SK-N-SH (cell line): Measurements from ENCODE around the gene FCHO1.

ENCODE experiments used
- EP300 ChIP-seq, 2 experiments: IDR thresholded peaks; 2 replicates each; pipeline versions ENCODE4 v1.4.0 to v1.6.1; 2012; ENCODE audit warnings: borderline replicate concordance in 1 of 2, low read depth in 1 of 2, low read length in 1 of 2
- EZH2phosphoT487 ChIP-seq: fragments of 200-600 bp; sonication (generic); IDR thresholded peaks from 2 replicates; pipeline ENCODE4 v1.6.1; 2017; ENCODE audit warnings: low read depth, mixed run types, mild to moderate bottlenecking, antibody characterized with exemption, moderate library complexity, borderline replicate concordance
- FOSL2 ChIP-seq: IDR thresholded peaks from 2 replicates; pipeline ENCODE4 v1.4.0; 2012; ENCODE audit warnings: low read depth, mild to moderate bottlenecking, moderate library complexity, borderline replicate concordance
- GATA2 ChIP-seq: sonication (generic); formaldehyde crosslinking; IDR thresholded peaks from 2 replicates; pipeline ENCODE4 v1.5.0; 2020; ENCODE audit warnings: mild to moderate bottlenecking, missing genetic modification reagents
- JUND ChIP-seq: IDR thresholded peaks from 2 replicates; pipeline ENCODE4 v1.4.0; 2012
- POLR2AphosphoS5 ChIP-seq: IDR thresholded peaks from 2 replicates; pipeline ENCODE4 v1.6.1; 2012; ENCODE audit warnings: low read depth, low read length
- RAD21 ChIP-seq: IDR thresholded peaks from 2 replicates; pipeline ENCODE4 v1.6.1; 2012; ENCODE audit warnings: mild to moderate bottlenecking, low read length
- RCOR1 ChIP-seq: fragments of 150-350 bp; IDR thresholded peaks from 2 replicates; pipeline ENCODE4 v1.6.1; 2017; ENCODE audit warnings: antibody characterized with exemption, low read length
- SMC3 ChIP-seq: IDR thresholded peaks from 2 replicates; pipeline ENCODE4 v1.6.1; 2012; ENCODE audit warnings: low read depth, low read length, improper control_type of control experiment
- TF ChIP-seq, protein P1 (sequence below): fragments of 200-600 bp; sonication (generic); IDR thresholded peaks from 2 replicates; pipeline ENCODE4 v1.6.1; 2017; ENCODE audit warnings: antibody characterized with exemption, mild to moderate bottlenecking, moderate library complexity
- TF ChIP-seq, protein P2 (sequence below): IDR thresholded peaks from 2 replicates; pipeline ENCODE4 v1.4.0; 2012; ENCODE audit warnings: low read depth
- TF ChIP-seq, protein P3 (sequence below): IDR thresholded peaks from 2 replicates; pipeline ENCODE4; 2012

DNA sequence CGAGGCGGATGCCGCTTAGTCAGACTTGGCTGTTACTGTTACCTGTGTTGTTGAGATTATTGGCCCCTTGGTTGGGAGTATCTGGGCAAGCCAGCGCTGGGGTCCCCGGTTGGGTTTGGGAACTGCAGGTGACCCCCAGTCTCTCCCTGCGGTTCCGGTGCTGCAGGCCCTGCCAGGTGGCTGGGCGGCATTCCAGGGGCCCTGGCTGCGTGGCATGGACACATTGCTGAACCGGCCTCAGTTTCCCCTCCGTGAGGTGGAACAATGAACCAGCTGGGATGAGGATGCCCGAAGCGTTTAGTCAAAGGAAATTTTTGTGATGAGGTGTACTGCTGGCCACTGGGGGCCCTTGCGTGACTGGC lies 44.2 kb downstream of the FCHO1 start:
- TF ChIP-seq GATA2 (no peak), JUND (no peak), RCOR1 (no peak), EZH2phosphoT487 (no peak), FOSL2 (no peak), SMC3 (no peak), EP300 (IDR thresholded peaks at IDR 0.05; ENCODE audit: borderline replicate concordance in 1 of 2, low read depth in 1 of 2, low read length in 1 of 2) (no peak), RAD21 (no peak), POLR2AphosphoS5 (no peak)
- TF ChIP-seq, protein P1, sequence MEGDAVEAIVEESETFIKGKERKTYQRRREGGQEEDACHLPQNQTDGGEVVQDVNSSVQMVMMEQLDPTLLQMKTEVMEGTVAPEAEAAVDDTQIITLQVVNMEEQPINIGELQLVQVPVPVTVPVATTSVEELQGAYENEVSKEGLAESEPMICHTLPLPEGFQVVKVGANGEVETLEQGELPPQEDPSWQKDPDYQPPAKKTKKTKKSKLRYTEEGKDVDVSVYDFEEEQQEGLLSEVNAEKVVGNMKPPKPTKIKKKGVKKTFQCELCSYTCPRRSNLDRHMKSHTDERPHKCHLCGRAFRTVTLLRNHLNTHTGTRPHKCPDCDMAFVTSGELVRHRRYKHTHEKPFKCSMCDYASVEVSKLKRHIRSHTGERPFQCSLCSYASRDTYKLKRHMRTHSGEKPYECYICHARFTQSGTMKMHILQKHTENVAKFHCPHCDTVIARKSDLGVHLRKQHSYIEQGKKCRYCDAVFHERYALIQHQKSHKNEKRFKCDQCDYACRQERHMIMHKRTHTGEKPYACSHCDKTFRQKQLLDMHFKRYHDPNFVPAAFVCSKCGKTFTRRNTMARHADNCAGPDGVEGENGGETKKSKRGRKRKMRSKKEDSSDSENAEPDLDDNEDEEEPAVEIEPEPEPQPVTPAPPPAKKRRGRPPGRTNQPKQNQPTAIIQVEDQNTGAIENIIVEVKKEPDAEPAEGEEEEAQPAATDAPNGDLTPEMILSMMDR: no peak
- TF ChIP-seq, protein P2, sequence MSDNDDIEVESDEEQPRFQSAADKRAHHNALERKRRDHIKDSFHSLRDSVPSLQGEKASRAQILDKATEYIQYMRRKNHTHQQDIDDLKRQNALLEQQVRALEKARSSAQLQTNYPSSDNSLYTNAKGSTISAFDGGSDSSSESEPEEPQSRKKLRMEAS: no peak
- TF ChIP-seq, protein P3, sequence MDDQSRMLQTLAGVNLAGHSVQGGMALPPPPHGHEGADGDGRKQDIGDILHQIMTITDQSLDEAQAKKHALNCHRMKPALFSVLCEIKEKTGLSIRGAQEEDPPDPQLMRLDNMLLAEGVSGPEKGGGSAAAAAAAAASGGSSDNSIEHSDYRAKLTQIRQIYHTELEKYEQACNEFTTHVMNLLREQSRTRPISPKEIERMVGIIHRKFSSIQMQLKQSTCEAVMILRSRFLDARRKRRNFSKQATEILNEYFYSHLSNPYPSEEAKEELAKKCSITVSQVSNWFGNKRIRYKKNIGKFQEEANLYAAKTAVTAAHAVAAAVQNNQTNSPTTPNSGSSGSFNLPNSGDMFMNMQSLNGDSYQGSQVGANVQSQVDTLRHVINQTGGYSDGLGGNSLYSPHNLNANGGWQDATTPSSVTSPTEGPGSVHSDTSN: no peak
